Measurements from ENCODE around the gene PRPS1L1. TPM values are rescaled to one million over a fixed set of nuclear protein-coding genes. Genes with fewer than 3 reads are reported as not detected.

The PRPS1L1 gene
- total and polyA plus RNA-seq, 2 of the 8 experiments (the other 6 are each of a cell fraction or from before 2014, with no cell fraction given), result not detected

- TF ChIP-seq SP4 (IDR thresholded peaks at IDR 0.05; ENCODE audit: low read length) (no peak), TEAD4 (IDR thresholded peaks at IDR 0.05; ENCODE audit: low read depth, low read length) (no peak), BACH1 (IDR thresholded peaks at IDR 0.05; ENCODE audit: low read length) (no peak), HDAC2 (IDR thresholded peaks at IDR 0.05; ENCODE audit: borderline replicate concordance in 1 of 2, low read depth in 2 of 2, low read length in 2 of 2) (no peak)
These were observed 17.5 kb upstream of the PRPS1L1 start (continued) for GRCh38 chr7:18045171-18045570.
